WTC11 (cell line): ENCODE measurements around the gene MPV17L2.

ENCODE experiments used
- AFF4 ChIP-seq: sonication (generic); formaldehyde crosslinking; IDR thresholded peaks from 2 replicates; pipeline ENCODE4 v1.8.1; 2023; ENCODE audit warnings: mild to moderate bottlenecking, missing genetic modification reagents, borderline replicate concordance
- ATF1 ChIP-seq: sonication (generic); formaldehyde crosslinking; IDR thresholded peaks from 2 replicates; pipeline ENCODE4 v1.8.1; 2023; ENCODE audit warnings: mild to moderate bottlenecking, moderate library complexity, missing genetic modification reagents
- CTCF ChIP-seq: fragments of 200-600 bp; IDR thresholded peaks from 2 replicates; pipeline ENCODE4 v1.8.0; 2022; ENCODE audit warnings: antibody characterized with exemption
- MLX ChIP-seq: sonication (generic); formaldehyde crosslinking; IDR thresholded peaks from 2 replicates; pipeline ENCODE4 v1.8.1; 2023; ENCODE audit warnings: mild to moderate bottlenecking, missing genetic modification reagents, moderate library complexity
- NR2C2 ChIP-seq: sonication (generic); formaldehyde crosslinking; IDR thresholded peaks from 2 replicates; pipeline ENCODE4 v1.8.0; 2022; ENCODE audit warnings: mild to moderate bottlenecking, missing genetic modification reagents
- SP1 ChIP-seq: sonication (generic); formaldehyde crosslinking; conservative IDR thresholded peaks from 2 replicates; pipeline ENCODE4 v1.8.1; 2022; ENCODE audit warnings: missing genetic modification reagents
- STAT6 ChIP-seq: sonication (generic); formaldehyde crosslinking; conservative IDR thresholded peaks from 2 replicates; pipeline ENCODE4 v1.8.1; 2023; ENCODE audit warnings: mild to moderate bottlenecking, low read depth, missing genetic modification reagents, moderate library complexity
- USF2 ChIP-seq: sonication (generic); formaldehyde crosslinking; IDR thresholded peaks from 2 replicates; pipeline ENCODE4 v1.8.1; 2023; ENCODE audit warnings: mild to moderate bottlenecking, missing genetic modification reagents, moderate library complexity
- ZBTB21 ChIP-seq: sonication (generic); formaldehyde crosslinking; IDR thresholded peaks from 2 replicates; pipeline ENCODE4 v1.8.1; 2023; ENCODE audit warnings: mild to moderate bottlenecking, missing genetic modification reagents, borderline replicate concordance
- ZNF219 ChIP-seq: sonication (generic); formaldehyde crosslinking; IDR thresholded peaks from 2 replicates; pipeline ENCODE4 v1.8.0; 2023; ENCODE audit warnings: missing genetic modification reagents, mild to moderate bottlenecking, borderline replicate concordance

- TF ChIP-seq CTCF (no peak), USF2 (CRISPR knock-in tag) (no peak), NR2C2 (CRISPR knock-in tag) (no peak), ZNF219 (CRISPR knock-in tag) (no peak), MLX (no peak), SP1 (0 out of 2 replicates have a peak, but pooled peaks have one; percentile 23), STAT6 (CRISPR knock-in tag) (no peak), ATF1 (CRISPR knock-in tag) (no peak), AFF4 (CRISPR knock-in tag) (no peak), ZBTB21 (CRISPR knock-in tag) (no peak)
Observed at GRCh38 chr19:18224525-18225354, 31.7 kb downstream of the MPV17L2 start.
